Measurements from ENCODE around the gene TUBB2B. TPM values are rescaled to one million over a fixed set of nuclear protein-coding genes. Genes with fewer than 3 reads are reported as not detected.

TUBB2B gene
- total and polyA plus RNA-seq, 2 donors (not counting 3 experiments of a cell fraction or from before 2014, with no cell fraction given): 5.1 to 8.3 TPM

GRCh38 chr6:3273707-3274521 is 46.5 kb upstream of the TUBB2B start:
- Histone ChIP-seq H4K20me1 (replicated peaks; ENCODE audit: control insufficient read depth, extremely low read depth, insufficient read depth, low read length) (no peaks in the 10 kb centered on the region), H2AFZ (ENCODE audit: low read depth, low read length) (no peak overlapping the region), H3K27ac (ENCODE audit: insufficient read depth, low read depth, low read length) (no peak overlapping the region), H3K36me3 (ENCODE audit: control insufficient read depth in 2 of 2, extremely low read depth in 1 of 2, insufficient read depth in 2 of 2, low read length in 2 of 2) (peaks cover 3 to 25% of the 10 kb centered on the region in 2 experiments), H3K4me1 (ENCODE audit: control insufficient read depth, extremely low read depth, insufficient read depth, low read length) (no peaks in the 10 kb centered on the region), H3K9me1 (replicated peaks; ENCODE audit: control insufficient read depth, extremely low read depth, insufficient read depth, low read length) (no peaks in the 10 kb centered on the region), H3K9ac (replicated peaks; ENCODE audit: extremely low read depth, insufficient read depth, low read length) (no peak overlapping the region), H3K4me2 (ENCODE audit: insufficient read depth, low read length) (no peak overlapping the region), H3K79me2 (ENCODE audit: control insufficient read depth, insufficient read depth, low read length) (peaks cover 2% of the 10 kb centered on the region), H3K27me3 (ENCODE audit: control insufficient read depth in 2 of 2, insufficient read depth in 2 of 2, low read length in 2 of 2) (no peaks in the 10 kb centered on the region), H3K4me3 (replicated peaks in 1 of 3; ENCODE audit: insufficient read depth in 1 of 3, low read depth in 1 of 3, low read length in 3 of 3) (no peak overlapping the region), H3K9me3 (replicated peaks; ENCODE audit: control insufficient read depth, insufficient read depth, low read length) (no peaks in the 10 kb centered on the region)
- intact Hi-C loops (cut with micrococcal nuclease) (no loop called here), dilution Hi-C loops (cut with MboI; ENCODE audit: extremely low pct_ligation_motif_present, low sequenced_read_pairs) (no loop called here)
- TF ChIP-seq FOS (IDR thresholded peaks at IDR 0.05; ENCODE audit: borderline replicate concordance, insufficient read depth, low read length): no peak
- TF ChIP-seq MYC (IDR thresholded peaks at IDR 0.05; ENCODE audit: low read depth, low read length): no peak
- no peak for TF ChIP-seq EZH2 (IDR thresholded peaks at IDR 0.05; ENCODE audit: borderline replicate concordance, low read depth, low read length, severe bottlenecking)
- FAIRE-seq (no peak), DNase-seq (ENCODE audit: low read depth, low spot score) (no peak)
- ChIA-PET CTCF (interaction anchor here (1.2 to 1.4 kb wide), 2 partner anchors 11 to 458 kb away, joined by 4 to 5 read pairs; no protein-coding TSS in a partner anchor), POLR2A (no interaction called here)
- BruUV-seq (replicated peaks): no TSS peak

- ChIA-PET CTCF (interaction anchor here (0.7 to 2.0 kb wide), 5 partner anchors 9 to 705 kb away, joined by 3 to 5 read pairs (median 4); no protein-coding TSS in a partner anchor), POLR2A (no interaction called here)
- no peak for TF ChIP-seq POLR2A (IDR thresholded peaks at IDR 0.05; ENCODE audit: low read depth, low read length)
- no peak for TF ChIP-seq MYC (IDR thresholded peaks at IDR 0.05; ENCODE audit: low read depth, low read length)
- no peak overlapping the region for H3K9ac ChIP-seq (replicated peaks; ENCODE audit: extremely low read depth, insufficient read depth, low read length)
- no peaks in the 10 kb centered on the region for H3K27me3 ChIP-seq (ENCODE audit: control insufficient read depth in 2 of 2, insufficient read depth in 2 of 2, low read length in 2 of 2)
- H3K9me1 ChIP-seq (replicated peaks; ENCODE audit: control insufficient read depth, extremely low read depth, insufficient read depth, low read length): no peaks in the 10 kb centered on the region
- BruUV-seq (replicated peaks): no TSS peak
- H2AFZ ChIP-seq (ENCODE audit: low read depth, low read length): no peak overlapping the region
- no peak overlapping the region for H3K4me2 ChIP-seq (ENCODE audit: insufficient read depth, low read length)
- peaks cover 5% of the 10 kb centered on the region for H3K79me2 ChIP-seq (ENCODE audit: control insufficient read depth, insufficient read depth, low read length)
- DNase-seq (ENCODE audit: low read depth, low spot score) (no peak), FAIRE-seq (no peak)
- dilution Hi-C loops (cut with MboI; ENCODE audit: extremely low pct_ligation_motif_present, low sequenced_read_pairs): no loop called here
- no peaks in the 10 kb centered on the region for H4K20me1 ChIP-seq (replicated peaks; ENCODE audit: control insufficient read depth, extremely low read depth, insufficient read depth, low read length)
- no peaks in the 10 kb centered on the region for H3K9me3 ChIP-seq (replicated peaks; ENCODE audit: control insufficient read depth, insufficient read depth, low read length)
- no peak overlapping the region for H3K4me3 ChIP-seq (replicated peaks in 1 of 3; ENCODE audit: insufficient read depth in 1 of 3, low read depth in 1 of 3, low read length in 3 of 3)
- intact Hi-C loops (cut with micrococcal nuclease): no loop called here
- H3K36me3 ChIP-seq (ENCODE audit: control insufficient read depth in 2 of 2, extremely low read depth in 1 of 2, insufficient read depth in 2 of 2, low read length in 2 of 2): peaks cover 3 to 25% of the 10 kb centered on the region in 2 experiments
- no peak overlapping the region for H3K27ac ChIP-seq (ENCODE audit: insufficient read depth, low read depth, low read length)
- no peaks in the 10 kb centered on the region for H3K4me1 ChIP-seq (ENCODE audit: control insufficient read depth, extremely low read depth, insufficient read depth, low read length)
These were observed 45.6 kb upstream of the TUBB2B start for GRCh38 chr6:3272911-3273547.
